CD4-positive, alpha-beta T cell treated with Interleukin-21 for 1 hour (primary cell): ENCODE data around the gene RET.

Experiments
- DNase-seq: peaks from one replicate; pipeline ENCODE4 v3.0.0-alpha.2; 2020

RET gene

GRCh38 chr10:43111101-43111500 lies 34.2 kb downstream of the RET start:
- DNase-seq = no peak

- no peak for DNase-seq
These were observed 35.2 kb downstream of the RET start for GRCh38 chr10:43111921-43112607.

- DNase-seq = no peak
These were observed 35.7 kb downstream of the RET start for GRCh38 chr10:43112608-43112961.

GRCh38 chr10:43113201-43114087 lies 36.6 kb downstream of the RET start:
- DNase-seq = no peak

- no peak for DNase-seq
These were observed 37.3 kb downstream of the RET start for GRCh38 chr10:43114088-43114742.

- no peak for DNase-seq
These were observed 38.1 kb downstream of the RET start for GRCh38 chr10:43114743-43115611.

GRCh38 chr10:43115881-43116595 lies 39.2 kb downstream of the RET start:
- DNase-seq = no peak

- DNase-seq = no peak
These were observed 39.7 kb downstream of the RET start for GRCh38 chr10:43116596-43116995.

- DNase-seq = no peak
These were observed 40.3 kb downstream of the RET start for GRCh38 chr10:43117031-43117776.

- no peak for DNase-seq
These were observed 41.1 kb downstream of the RET start for GRCh38 chr10:43117777-43118583.

- DNase-seq = no peak
These were observed 42.0 kb downstream of the RET start for GRCh38 chr10:43118631-43119415.

- DNase-seq = no peak
These were observed 42.7 kb downstream of the RET start for GRCh38 chr10:43119416-43120115.

- DNase-seq = no peak
These were observed 43.5 kb downstream of the RET start for GRCh38 chr10:43120116-43120928.

GRCh38 chr10:43120929-43121314 lies 44.1 kb downstream of the RET start:
- peak; percentile 71 for DNase-seq

GRCh38 chr10:43121444-43121843 lies 44.6 kb downstream of the RET start:
- no peak for DNase-seq

GRCh38 chr10:43122096-43122495 lies 45.2 kb downstream of the RET start:
- no peak for DNase-seq

GRCh38 chr10:43122826-43123225 lies 46.0 kb downstream of the RET start:
- no peak for DNase-seq
